ENCODE measurements around the gene SCP2D1. TPM values are rescaled to one million over a fixed set of nuclear protein-coding genes. Genes with fewer than 3 reads are reported as not detected.
"Not testable (repeated sequence)": the region's sequence is repeated elsewhere in the genome, so short reads cannot be mapped to it uniquely, and the experiment has no call there.

Gene SCP2D1
- total RNA-seq, 1 experiment from 2014 or later = not detected

- no peaks in the 10 kb centered on the region for H3K9me3 ChIP-seq (ENCODE audit: low read depth, low read length, poor library complexity, severe bottlenecking)
- no peak overlapping the region for H3K27ac ChIP-seq (ENCODE audit: low read depth, low read length, poor library complexity, severe bottlenecking)
- no peak overlapping the region for H3K4me3 ChIP-seq (ENCODE audit: low read depth, low read length, poor library complexity, severe bottlenecking)
- TF ChIP-seq EZH2 (IDR thresholded peaks at IDR 0.05; ENCODE audit: borderline replicate concordance, low read depth, low read length, poor library complexity, severe bottlenecking) (no peak), CTCF (conservative IDR thresholded peaks at IDR 0.05; ENCODE audit: low read depth, low read length) (no peak)
- DNase-seq (ENCODE audit: low spot score) = no peak
- ChIA-PET POLR2A (ENCODE audit: low non-redundant PET) (no interaction called here), CTCF (no interaction called here)
- no peaks in the 10 kb centered on the region for H3K36me3 ChIP-seq (ENCODE audit: insufficient read depth, low read length, poor library complexity, severe bottlenecking)
- BruUV-seq (replicated peaks) = no TSS peak
- intact Hi-C loops (cut with micrococcal nuclease; ENCODE audit: unreplicated experiment) = no loop called here
- peaks cover 26% of the 10 kb centered on the region for H3K27me3 ChIP-seq (replicated peaks; ENCODE audit: insufficient read depth, low read depth, low read length, poor library complexity)
- H3K4me1 ChIP-seq (ENCODE audit: insufficient read depth, low read length, poor library complexity, severe bottlenecking) = no peaks in the 10 kb centered on the region
Measured at GRCh38 chr20:18780385-18781130, 33.0 kb upstream of the SCP2D1 start.

- Histone ChIP-seq H3K36me3 (ENCODE audit: insufficient read depth, low read length, poor library complexity, severe bottlenecking) (no peaks in the 10 kb centered on the region), H3K27me3 (replicated peaks; ENCODE audit: insufficient read depth, low read depth, low read length, poor library complexity) (peaks cover 26% of the 10 kb centered on the region), H3K4me1 (ENCODE audit: insufficient read depth, low read length, poor library complexity, severe bottlenecking) (no peaks in the 10 kb centered on the region), H3K4me3 (ENCODE audit: low read depth, low read length, poor library complexity, severe bottlenecking) (no peak overlapping the region), H3K27ac (ENCODE audit: low read depth, low read length, poor library complexity, severe bottlenecking) (no peak overlapping the region), H3K9me3 (ENCODE audit: low read depth, low read length, poor library complexity, severe bottlenecking) (no peaks in the 10 kb centered on the region)
- no peak for DNase-seq (ENCODE audit: low spot score)
- TF ChIP-seq CTCF (conservative IDR thresholded peaks at IDR 0.05; ENCODE audit: low read depth, low read length) (no peak), EZH2 (IDR thresholded peaks at IDR 0.05; ENCODE audit: borderline replicate concordance, low read depth, low read length, poor library complexity, severe bottlenecking) (no peak)
- ChIA-PET CTCF (no interaction called here), POLR2A (ENCODE audit: low non-redundant PET) (no interaction called here)
- intact Hi-C loops (cut with micrococcal nuclease; ENCODE audit: unreplicated experiment) = no loop called here
- no TSS peak for BruUV-seq (replicated peaks)
Measured at GRCh38 chr20:18781509-18781908, 32.1 kb upstream of the SCP2D1 start.

- TF ChIP-seq EZH2 (IDR thresholded peaks at IDR 0.05; ENCODE audit: borderline replicate concordance, low read depth, low read length, poor library complexity, severe bottlenecking) (no peak), CTCF (conservative IDR thresholded peaks at IDR 0.05; ENCODE audit: low read depth, low read length) (no peak)
- H3K36me3 ChIP-seq (ENCODE audit: insufficient read depth, low read length, poor library complexity, severe bottlenecking) = no peaks in the 10 kb centered on the region
- CTCF ChIA-PET = no interaction called here
Measured at GRCh38 chr20:18783385-18783959, 30.1 kb upstream of the SCP2D1 start.

DNA sequence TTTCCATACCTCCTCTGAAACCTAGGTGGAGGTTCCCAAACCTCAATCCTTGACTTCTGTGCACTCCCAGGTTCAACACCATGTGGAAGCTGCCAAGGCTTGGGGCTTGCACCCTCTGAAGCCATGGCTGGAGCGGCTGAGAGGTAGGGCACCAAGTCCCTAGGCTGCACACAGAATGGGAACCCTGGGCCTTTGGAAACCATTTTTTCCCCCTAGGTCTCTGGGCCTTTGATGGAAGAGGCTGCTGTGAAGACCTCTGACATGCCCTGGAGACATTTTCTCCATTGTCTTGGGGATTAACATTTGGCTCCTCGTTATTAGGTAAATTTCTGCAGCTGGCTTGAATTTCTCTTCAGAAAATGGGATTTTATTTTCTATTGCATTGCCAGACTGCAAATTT, 26.5 kb upstream of the SCP2D1 start:
- POLR2A ChIA-PET (ENCODE audit: low non-redundant PET); H3K4me1 ChIP-seq (ENCODE audit: insufficient read depth, low read length, poor library complexity, severe bottlenecking); DNase-seq (ENCODE audit: low spot score); CTCF ChIA-PET; H3K9me3 ChIP-seq (ENCODE audit: low read depth, low read length, poor library complexity, severe bottlenecking); BruUV-seq (replicated peaks); H3K27ac ChIP-seq (ENCODE audit: low read depth, low read length, poor library complexity, severe bottlenecking); H3K4me3 ChIP-seq (ENCODE audit: low read depth, low read length, poor library complexity, severe bottlenecking); H3K36me3 ChIP-seq (ENCODE audit: insufficient read depth, low read length, poor library complexity, severe bottlenecking); intact Hi-C loops (cut with micrococcal nuclease; ENCODE audit: unreplicated experiment): not testable (repeated sequence)
- peaks cover 30% of the 10 kb centered on the region for H3K27me3 ChIP-seq (replicated peaks; ENCODE audit: insufficient read depth, low read depth, low read length, poor library complexity)

More at GRCh38 chr20:18783385-18783959, 30.1 kb upstream of the SCP2D1 start:
- Histone ChIP-seq H3K27ac (ENCODE audit: low read depth, low read length, poor library complexity, severe bottlenecking) (no peak overlapping the region), H3K27me3 (replicated peaks; ENCODE audit: insufficient read depth, low read depth, low read length, poor library complexity) (peaks cover 22% of the 10 kb centered on the region), H3K4me1 (ENCODE audit: insufficient read depth, low read length, poor library complexity, severe bottlenecking) (no peaks in the 10 kb centered on the region), H3K9me3 (ENCODE audit: low read depth, low read length, poor library complexity, severe bottlenecking) (no peaks in the 10 kb centered on the region), H3K4me3 (ENCODE audit: low read depth, low read length, poor library complexity, severe bottlenecking) (no peak overlapping the region)
- BruUV-seq (replicated peaks) = no TSS peak
- POLR2A ChIA-PET (ENCODE audit: low non-redundant PET) = no interaction called here
- intact Hi-C loops (cut with micrococcal nuclease; ENCODE audit: unreplicated experiment) = no loop called here
- no peak for DNase-seq (ENCODE audit: low spot score)
